HepG2 (cell line): Measurements from ENCODE around the gene CNOT8. TPM values are rescaled to one million over a fixed set of nuclear protein-coding genes. Genes with fewer than 3 reads are reported as not detected.

Source experiments
- ATRX ChIP-seq: sonication (generic); formaldehyde crosslinking; IDR thresholded peaks from 2 replicates; pipeline ENCODE4 v1.4.0; 2020; ENCODE audit warnings: missing genetic modification reagents, borderline replicate concordance
- CEBPB ChIP-seq: IDR thresholded peaks from 2 replicates; pipeline ENCODE4 v1.6.1; 2011; ENCODE audit warnings: low read depth, low read length, improper control_type of control experiment, borderline replicate concordance
- HOXA7 ChIP-seq: sonication (generic); formaldehyde crosslinking; IDR thresholded peaks from 2 replicates; pipeline ENCODE4 v1.8.1; 2022; ENCODE audit warnings: mild to moderate bottlenecking, missing genetic modification reagents, moderate library complexity
- NBN ChIP-seq: fragments of 450-650 bp; conservative IDR thresholded peaks from 2 replicates; pipeline ENCODE4 v1.6.1; 2017
- PHF20 ChIP-seq: sonication (generic); formaldehyde crosslinking; IDR thresholded peaks from 2 replicates; pipeline ENCODE4 v1.5.0; 2020; ENCODE audit warnings: mild to moderate bottlenecking, missing genetic modification reagents
- POLR2A ChIP-seq, 2 experiments: IDR thresholded peaks; 2 replicates each; pipeline ENCODE4 v1.6.1; 2011; ENCODE audit warnings: low read depth in 2 of 2, low read length in 2 of 2, mild to moderate bottlenecking in 1 of 2, moderate library complexity in 1 of 2; ENCODE audit not compliant: insufficient read depth in 1 of 2
- RELA ChIP-seq: sonication (generic); formaldehyde crosslinking; IDR thresholded peaks from 2 replicates; pipeline ENCODE4 v1.4.0; 2020; ENCODE audit warnings: missing genetic modification reagents
- SALL2 ChIP-seq: sonication (generic); formaldehyde crosslinking; IDR thresholded peaks from 2 replicates; pipeline ENCODE4 v1.8.1; 2023; ENCODE audit warnings: mild to moderate bottlenecking, missing genetic modification reagents, inconsistent platforms
- SETDB1 ChIP-seq: sonication (generic); formaldehyde crosslinking; IDR thresholded peaks from 2 replicates; pipeline ENCODE4 v1.5.1; 2020; ENCODE audit warnings: missing genetic modification reagents, mild to moderate bottlenecking, borderline replicate concordance
- XBP1 ChIP-seq: sonication (generic); formaldehyde crosslinking; IDR thresholded peaks from 2 replicates; pipeline ENCODE4 v1.5.0; 2020; ENCODE audit warnings: missing genetic modification reagents
- ZNF343 ChIP-seq: sonication (generic); formaldehyde crosslinking; IDR thresholded peaks from 2 replicates; pipeline ENCODE4 v1.4.0; 2020; ENCODE audit warnings: mild to moderate bottlenecking, missing genetic modification reagents
- ZNF44 ChIP-seq: sonication (generic); formaldehyde crosslinking; IDR thresholded peaks from 2 replicates; pipeline ENCODE4 v1.5.1; 2020; ENCODE audit warnings: mild to moderate bottlenecking, missing genetic modification reagents
- ZNF550 ChIP-seq: sonication (generic); formaldehyde crosslinking; IDR thresholded peaks from 2 replicates; pipeline ENCODE4 v1.4.0; 2020; ENCODE audit warnings: mild to moderate bottlenecking, missing genetic modification reagents, borderline replicate concordance
- ZNF567 ChIP-seq: sonication (generic); formaldehyde crosslinking; IDR thresholded peaks from 2 replicates; pipeline ENCODE4 v1.8.1; 2023; ENCODE audit warnings: mild to moderate bottlenecking, missing genetic modification reagents, borderline replicate concordance
- ZNF672 ChIP-seq: sonication (generic); formaldehyde crosslinking; IDR thresholded peaks from 2 replicates; pipeline ENCODE4 v1.8.1; 2022; ENCODE audit warnings: missing genetic modification reagents
- ZNF713 ChIP-seq: sonication (generic); formaldehyde crosslinking; IDR thresholded peaks from 2 replicates; pipeline ENCODE4 v1.4.0; 2020; ENCODE audit warnings: mild to moderate bottlenecking, missing genetic modification reagents
- polyA plus RNA-seq, 8 experiments: library from polyadenylated mRNA; depleted of rRNA in 3 of 8; stranded (reverse) in 7 of 8; unstranded in 1 of 8; fragments of >200 nt; fragmentation: Illumina TruSeq in 4 of 8; extraction: Trizol in 4 of 8; gene quantifications; 2 replicates each; pipeline versions ENCODE4 v1.2.1 to v1.2.3, GENCODE V29; 2011 to 2016; ENCODE audit warnings: low read depth in 4 of 8, missing spikeins in 1 of 8, mixed read lengths in 1 of 8; ENCODE audit not compliant: insufficient read depth in 1 of 8
- total RNA-seq, 5 experiments: library from RNA; depleted of rRNA; stranded (reverse); fragments of >200 nt; fragmentation: Illumina TruSeq; extraction: Trizol; gene quantifications; 2 replicates each; pipeline ENCODE4 v1.2.3, GENCODE V29; 2016; ENCODE audit warnings: low read depth in 1 of 5
- TF ChIP-seq, protein P1 (sequence below): sonication (generic); formaldehyde crosslinking; IDR thresholded peaks from 2 replicates; pipeline ENCODE4 v1.4.0; 2020; ENCODE audit warnings: missing genetic modification reagents, borderline replicate concordance
- TF ChIP-seq, protein P2 (sequence below): sonication (generic); formaldehyde crosslinking; IDR thresholded peaks from 2 replicates; pipeline ENCODE4 v1.5.1; 2020; ENCODE audit warnings: missing genetic modification reagents, mild to moderate bottlenecking, borderline replicate concordance
- TF ChIP-seq, protein P3 (sequence below): sonication (generic); formaldehyde crosslinking; IDR thresholded peaks from 2 replicates; pipeline ENCODE4 v1.5.1; 2020; ENCODE audit warnings: mild to moderate bottlenecking, missing genetic modification reagents, borderline replicate concordance

The CNOT8 gene
- total and polyA plus RNA-seq, 2 of the 13 experiments (the other 11 are each of a cell fraction or from before 2014, with no cell fraction given): 37.1 to 74.9 TPM

DNA sequence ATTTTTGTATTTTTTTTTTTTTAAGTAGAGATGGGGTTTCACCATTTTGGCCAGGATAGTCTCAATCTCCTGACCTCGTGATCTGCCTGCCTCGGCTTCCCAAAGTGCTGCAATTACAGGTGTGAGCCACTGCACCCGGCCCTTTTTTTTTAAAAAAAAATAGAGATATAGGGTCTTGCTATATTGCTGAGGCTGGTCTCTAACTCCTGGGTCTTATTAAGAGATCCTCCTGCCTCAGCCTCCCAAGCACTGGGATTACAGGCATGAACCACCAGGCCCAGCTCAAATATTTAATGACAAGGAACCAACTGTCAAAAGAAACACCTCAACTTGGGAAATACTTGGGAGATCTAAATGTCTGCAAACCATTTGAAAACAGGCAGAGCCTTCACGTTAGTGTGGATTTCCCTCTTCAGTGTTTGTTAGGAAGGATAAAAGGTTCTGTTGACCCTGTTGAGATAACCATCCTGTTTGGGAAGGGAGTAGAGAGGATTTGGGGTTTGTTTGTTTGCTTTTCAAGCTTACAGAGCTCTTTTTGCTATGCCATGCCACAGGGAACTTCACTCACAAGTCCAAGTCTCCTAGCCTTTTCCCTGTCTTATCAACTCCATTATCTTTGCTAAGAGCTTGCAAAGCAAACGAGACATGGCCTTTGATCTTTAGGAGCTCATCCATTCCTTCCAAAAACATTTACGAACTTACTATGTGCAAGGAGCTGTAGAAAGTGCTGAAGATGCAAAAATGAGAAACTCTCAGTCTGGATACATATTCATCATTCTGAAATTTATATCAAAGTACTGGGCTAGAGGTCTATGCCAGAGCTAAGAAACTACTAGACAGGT lies 15.5 kb upstream of the CNOT8 start (continued):
- TF ChIP-seq ZNF44 (no peak), ZNF343 (no peak), ZNF567 (CRISPR knock-in tag) (no peak), ZNF672 (CRISPR knock-in tag) (no peak), HOXA7 (CRISPR knock-in tag) (no peak), XBP1 (no peak), ATRX (CRISPR knock-in tag) (no peak), NBN (no peak), PHF20 (CRISPR knock-in tag) (no peak; the same call in 1 of the 2 replicates), POLR2A (IDR thresholded peaks at IDR 0.05; ENCODE audit: insufficient read depth in 1 of 2, low read depth in 2 of 2, low read length in 2 of 2) (no peak), ZNF713 (no peak), SETDB1 (no peak), CEBPB (no peak), SALL2 (no peak), ZNF550 (CRISPR knock-in tag) (no peak), RELA (CRISPR knock-in tag) (no peak)
- TF ChIP-seq, protein P1, sequence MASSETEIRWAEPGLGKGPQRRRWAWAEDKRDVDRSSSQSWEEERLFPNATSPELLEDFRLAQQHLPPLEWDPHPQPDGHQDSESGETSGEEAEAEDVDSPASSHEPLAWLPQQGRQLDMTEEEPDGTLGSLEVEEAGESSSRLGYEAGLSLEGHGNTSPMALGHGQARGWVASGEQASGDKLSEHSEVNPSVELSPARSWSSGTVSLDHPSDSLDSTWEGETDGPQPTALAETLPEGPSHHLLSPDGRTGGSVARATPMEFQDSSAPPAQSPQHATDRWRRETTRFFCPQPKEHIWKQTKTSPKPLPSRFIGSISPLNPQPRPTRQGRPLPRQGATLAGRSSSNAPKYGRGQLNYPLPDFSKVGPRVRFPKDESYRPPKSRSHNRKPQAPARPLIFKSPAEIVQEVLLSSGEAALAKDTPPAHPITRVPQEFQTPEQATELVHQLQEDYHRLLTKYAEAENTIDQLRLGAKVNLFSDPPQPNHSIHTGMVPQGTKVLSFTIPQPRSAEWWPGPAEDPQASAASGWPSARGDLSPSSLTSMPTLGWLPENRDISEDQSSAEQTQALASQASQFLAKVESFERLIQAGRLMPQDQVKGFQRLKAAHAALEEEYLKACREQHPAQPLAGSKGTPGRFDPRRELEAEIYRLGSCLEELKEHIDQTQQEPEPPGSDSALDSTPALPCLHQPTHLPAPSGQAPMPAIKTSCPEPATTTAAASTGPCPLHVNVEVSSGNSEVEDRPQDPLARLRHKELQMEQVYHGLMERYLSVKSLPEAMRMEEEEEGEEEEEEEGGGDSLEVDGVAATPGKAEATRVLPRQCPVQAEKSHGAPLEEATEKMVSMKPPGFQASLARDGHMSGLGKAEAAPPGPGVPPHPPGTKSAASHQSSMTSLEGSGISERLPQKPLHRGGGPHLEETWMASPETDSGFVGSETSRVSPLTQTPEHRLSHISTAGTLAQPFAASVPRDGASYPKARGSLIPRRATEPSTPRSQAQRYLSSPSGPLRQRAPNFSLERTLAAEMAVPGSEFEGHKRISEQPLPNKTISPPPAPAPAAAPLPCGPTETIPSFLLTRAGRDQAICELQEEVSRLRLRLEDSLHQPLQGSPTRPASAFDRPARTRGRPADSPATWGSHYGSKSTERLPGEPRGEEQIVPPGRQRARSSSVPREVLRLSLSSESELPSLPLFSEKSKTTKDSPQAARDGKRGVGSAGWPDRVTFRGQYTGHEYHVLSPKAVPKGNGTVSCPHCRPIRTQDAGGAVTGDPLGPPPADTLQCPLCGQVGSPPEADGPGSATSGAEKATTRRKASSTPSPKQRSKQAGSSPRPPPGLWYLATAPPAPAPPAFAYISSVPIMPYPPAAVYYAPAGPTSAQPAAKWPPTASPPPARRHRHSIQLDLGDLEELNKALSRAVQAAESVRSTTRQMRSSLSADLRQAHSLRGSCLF: no peak
- TF ChIP-seq, protein P2, sequence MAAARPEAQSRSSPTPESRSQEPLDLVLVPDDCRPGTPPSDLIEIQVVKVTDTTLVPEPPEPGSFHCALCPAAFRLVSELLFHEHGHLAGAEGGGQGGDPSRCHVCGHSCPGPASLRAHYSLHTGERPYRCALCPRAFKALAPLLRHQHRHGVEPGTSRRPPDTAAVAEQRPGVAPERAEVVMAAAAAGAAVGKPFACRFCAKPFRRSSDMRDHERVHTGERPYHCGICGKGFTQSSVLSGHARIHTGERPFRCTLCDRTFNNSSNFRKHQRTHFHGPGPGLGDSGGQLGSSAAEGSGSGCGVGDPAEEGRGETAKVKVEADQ (CRISPR knock-in tag): no peak
- TF ChIP-seq, protein P3, sequence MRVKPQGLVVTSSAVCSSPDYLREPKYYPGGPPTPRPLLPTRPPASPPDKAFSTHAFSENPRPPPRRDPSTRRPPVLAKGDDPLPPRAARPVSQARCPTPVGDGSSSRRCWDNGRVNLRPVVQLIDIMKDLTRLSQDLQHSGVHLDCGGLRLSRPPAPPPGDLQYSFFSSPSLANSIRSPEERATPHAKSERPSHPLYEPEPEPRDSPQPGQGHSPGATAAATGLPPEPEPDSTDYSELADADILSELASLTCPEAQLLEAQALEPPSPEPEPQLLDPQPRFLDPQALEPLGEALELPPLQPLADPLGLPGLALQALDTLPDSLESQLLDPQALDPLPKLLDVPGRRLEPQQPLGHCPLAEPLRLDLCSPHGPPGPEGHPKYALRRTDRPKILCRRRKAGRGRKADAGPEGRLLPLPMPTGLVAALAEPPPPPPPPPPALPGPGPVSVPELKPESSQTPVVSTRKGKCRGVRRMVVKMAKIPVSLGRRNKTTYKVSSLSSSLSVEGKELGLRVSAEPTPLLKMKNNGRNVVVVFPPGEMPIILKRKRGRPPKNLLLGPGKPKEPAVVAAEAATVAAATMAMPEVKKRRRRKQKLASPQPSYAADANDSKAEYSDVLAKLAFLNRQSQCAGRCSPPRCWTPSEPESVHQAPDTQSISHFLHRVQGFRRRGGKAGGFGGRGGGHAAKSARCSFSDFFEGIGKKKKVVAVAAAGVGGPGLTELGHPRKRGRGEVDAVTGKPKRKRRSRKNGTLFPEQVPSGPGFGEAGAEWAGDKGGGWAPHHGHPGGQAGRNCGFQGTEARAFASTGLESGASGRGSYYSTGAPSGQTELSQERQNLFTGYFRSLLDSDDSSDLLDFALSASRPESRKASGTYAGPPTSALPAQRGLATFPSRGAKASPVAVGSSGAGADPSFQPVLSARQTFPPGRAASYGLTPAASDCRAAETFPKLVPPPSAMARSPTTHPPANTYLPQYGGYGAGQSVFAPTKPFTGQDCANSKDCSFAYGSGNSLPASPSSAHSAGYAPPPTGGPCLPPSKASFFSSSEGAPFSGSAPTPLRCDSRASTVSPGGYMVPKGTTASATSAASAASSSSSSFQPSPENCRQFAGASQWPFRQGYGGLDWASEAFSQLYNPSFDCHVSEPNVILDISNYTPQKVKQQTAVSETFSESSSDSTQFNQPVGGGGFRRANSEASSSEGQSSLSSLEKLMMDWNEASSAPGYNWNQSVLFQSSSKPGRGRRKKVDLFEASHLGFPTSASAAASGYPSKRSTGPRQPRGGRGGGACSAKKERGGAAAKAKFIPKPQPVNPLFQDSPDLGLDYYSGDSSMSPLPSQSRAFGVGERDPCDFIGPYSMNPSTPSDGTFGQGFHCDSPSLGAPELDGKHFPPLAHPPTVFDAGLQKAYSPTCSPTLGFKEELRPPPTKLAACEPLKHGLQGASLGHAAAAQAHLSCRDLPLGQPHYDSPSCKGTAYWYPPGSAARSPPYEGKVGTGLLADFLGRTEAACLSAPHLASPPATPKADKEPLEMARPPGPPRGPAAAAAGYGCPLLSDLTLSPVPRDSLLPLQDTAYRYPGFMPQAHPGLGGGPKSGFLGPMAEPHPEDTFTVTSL (CRISPR knock-in tag): peak; percentile 98
